Stimulated activated naive CD4-positive, alpha-beta T cell (primary cell): Measurements from ENCODE around the gene DRAM2.
"Not testable (repeated sequence)": the region's sequence is repeated elsewhere in the genome, so short reads cannot be mapped to it uniquely, and the experiment has no call there.

Experiments
- DNase-seq, 6 experiments: peaks; one replicate each; lab custom pipeline; 2025; lab: John Stamatoyannopoulos, UW

DRAM2 gene

DNA sequence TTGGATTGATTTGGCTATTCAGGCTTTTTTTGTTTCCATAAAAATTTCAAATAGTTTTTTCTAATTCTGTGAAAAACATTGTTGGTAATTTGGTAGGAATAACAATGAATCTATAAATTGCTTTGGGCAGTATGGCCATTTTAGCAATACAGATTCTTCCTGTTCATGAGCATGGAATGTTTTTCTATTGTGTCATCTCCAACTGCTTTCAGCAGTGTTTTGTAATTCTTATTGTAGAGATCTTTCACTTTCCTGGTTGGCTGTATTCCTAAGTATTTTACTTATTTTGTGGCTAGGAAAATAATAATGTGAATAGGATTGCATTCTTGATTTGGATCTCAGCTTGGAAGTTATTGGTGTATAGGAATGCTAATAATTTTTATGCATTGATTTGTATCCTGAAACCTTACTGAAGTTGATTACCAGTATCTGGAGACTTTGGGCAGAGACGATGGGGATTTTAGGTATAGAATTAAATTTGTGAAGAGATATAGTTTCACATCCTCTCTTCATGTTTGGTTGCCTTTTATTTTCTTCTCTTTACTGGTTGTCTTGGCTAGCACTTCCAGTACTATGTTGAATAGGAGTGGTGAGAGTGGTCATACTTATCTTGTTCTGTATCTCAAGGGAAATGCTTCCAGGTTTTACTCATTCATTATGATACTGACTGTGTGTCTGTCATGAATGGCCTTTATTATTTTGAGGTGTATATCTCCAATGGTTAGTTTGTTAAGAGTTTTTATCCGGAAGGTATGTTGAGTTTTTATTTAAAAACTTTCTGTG lies 57.3 kb downstream of the DRAM2 start:
- no peak for DNase-seq

DNA sequence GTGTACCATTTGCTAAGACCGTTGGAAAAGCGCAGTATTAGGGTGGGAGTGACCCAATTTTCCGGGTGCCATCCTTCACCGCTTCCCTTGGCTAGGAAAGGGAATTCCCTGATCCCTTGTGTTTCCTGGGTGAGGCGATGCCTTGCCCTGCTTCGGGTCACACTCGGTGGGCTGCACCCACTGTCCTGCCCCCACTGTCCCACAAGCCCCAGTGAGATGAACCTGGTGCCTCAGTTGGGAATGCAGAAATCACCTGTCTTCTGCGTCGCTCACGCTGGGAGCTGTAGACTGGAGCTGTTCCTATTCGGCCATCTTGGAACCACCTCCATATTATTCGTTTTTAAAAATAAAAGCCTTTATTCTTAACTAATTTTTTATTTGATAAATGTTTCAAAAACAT lies 60.6 kb downstream of the DRAM2 start:
- DNase-seq, result not testable (repeated sequence)

DNA sequence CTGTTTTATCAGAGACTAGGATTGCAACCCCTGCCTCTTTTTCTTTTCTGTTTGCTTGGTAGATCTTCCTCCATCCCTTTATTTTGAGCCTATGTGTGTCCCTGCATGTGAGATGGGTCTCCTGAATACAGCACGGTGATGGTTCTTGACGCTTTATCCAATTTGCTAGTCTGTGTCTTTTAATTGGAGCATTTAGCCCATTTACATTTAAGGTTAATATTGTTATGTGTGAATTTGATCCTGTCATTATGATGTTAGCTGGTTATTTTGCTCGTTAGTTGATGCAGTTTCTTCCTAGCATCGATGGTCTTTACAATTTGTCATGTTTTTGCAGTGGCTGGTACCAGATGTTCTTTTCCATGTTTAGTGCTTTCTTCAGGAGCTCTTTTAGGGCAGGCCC lies 62.6 kb downstream of the DRAM2 start:
- DNase-seq, result not testable (repeated sequence)
